ENCODE data around the gene CRACDL. TPM values are rescaled to one million over a fixed set of nuclear protein-coding genes. Genes with fewer than 3 reads are reported as not detected.

CRACDL gene
- total and polyA plus RNA-seq, 2 of the 13 experiments (the other 11 are each of a cell fraction or from before 2014, with no cell fraction given): 0.15 to 0.26 TPM

GRCh38 chr2:98909317-98910211 is 26.5 kb downstream of the CRACDL start (continued):
- TF ChIP-seq ZNF839 (CRISPR knock-in tag; IDR thresholded peaks at IDR 0.05; ENCODE audit: borderline replicate concordance): no peak
- TF ChIP-seq ZNF724P (CRISPR knock-in tag; IDR thresholded peaks at IDR 0.05; ENCODE audit: borderline replicate concordance): no peak
- TF ChIP-seq GZF1 (CRISPR knock-in tag; IDR thresholded peaks at IDR 0.05): no peak
- TF ChIP-seq ZKSCAN1 (IDR thresholded peaks at IDR 0.05; ENCODE audit: low read length): no peak
- TF ChIP-seq GRHL1 (CRISPR knock-in tag; conservative IDR thresholded peaks at IDR 0.05): no peak
- TF ChIP-seq ZNF577 (CRISPR knock-in tag; IDR thresholded peaks at IDR 0.05; ENCODE audit: borderline replicate concordance, low read depth): no peak
- TF ChIP-seq ZNF784 (CRISPR knock-in tag; IDR thresholded peaks at IDR 0.05; ENCODE audit: borderline replicate concordance): no peak
- TF ChIP-seq ESRRA (CRISPR knock-in tag; IDR thresholded peaks at IDR 0.05; ENCODE audit: low read depth): no peak
- TF ChIP-seq AKNA (CRISPR knock-in tag; IDR thresholded peaks at IDR 0.05; ENCODE audit: borderline replicate concordance): no peak
- peak; percentile 33; the same call in 1 of the 2 replicates for TF ChIP-seq ZBTB38 (CRISPR knock-in tag; IDR thresholded peaks at IDR 0.05)
- TF ChIP-seq IKZF4 (CRISPR knock-in tag; IDR thresholded peaks at IDR 0.05; ENCODE audit: borderline replicate concordance, low read depth, not compliant biosample characterization): no peak
- no peak for TF ChIP-seq MAZ (IDR thresholded peaks at IDR 0.05; ENCODE audit: borderline replicate concordance, low read depth, low read length)
- TF ChIP-seq MAZ (CRISPR knock-in tag; IDR thresholded peaks at IDR 0.05; ENCODE audit: low read depth): no peak
- TF ChIP-seq MIER3 (CRISPR knock-in tag; IDR thresholded peaks at IDR 0.05; ENCODE audit: borderline replicate concordance): no peak
- TF ChIP-seq ZMAT5 (CRISPR knock-in tag; IDR thresholded peaks at IDR 0.05; ENCODE audit: borderline replicate concordance, low read depth): no peak
- no peak for TF ChIP-seq KDM3A (CRISPR knock-in tag; IDR thresholded peaks at IDR 0.05; ENCODE audit: low read depth)
- TF ChIP-seq ZBTB1 (CRISPR knock-in tag; IDR thresholded peaks at IDR 0.05; ENCODE audit: borderline replicate concordance): no peak
- peak; percentile 71; the same call in 1 of the 2 replicates for TF ChIP-seq PHF21A (CRISPR knock-in tag; IDR thresholded peaks at IDR 0.05)
